ENCODE data around the gene PRPF38A. TPM values are rescaled to one million over a fixed set of nuclear protein-coding genes. Genes with fewer than 3 reads are reported as not detected.

The PRPF38A gene
- total RNA-seq, 6 donors from 2014 or later = 2.7 to 39.6 (median 16.3) TPM

- H3K36me3 ChIP-seq = no peaks in the 10 kb centered on the region
- TF ChIP-seq POLR2A (IDR thresholded peaks at IDR 0.05) (no peak), POLR2AphosphoS5 (IDR thresholded peaks at IDR 0.05) (no peak), EP300 (IDR thresholded peaks at IDR 0.05) (no peak), CTCF (IDR thresholded peaks at IDR 0.05) (no peak)
- H3K4me3 ChIP-seq = no peak overlapping the region
- H3K4me1 ChIP-seq = peaks cover 7 to 12% (median 8%) of the 10 kb centered on the region in 4 donors
- no peaks in the 10 kb centered on the region for H3K27me3 ChIP-seq
- H3K27ac ChIP-seq = no peak overlapping the region
- ATAC-seq (ENCODE audit: low FRiP score in 2 of 2) (no peak), DNase-seq (no peak)
- H3K9me3 ChIP-seq = no peaks in the 10 kb centered on the region
- WGBS, 2 donors = 94 to 96% methylated on average over 3 of the region's 3 CpGs
Observed at GRCh38 chr1:52399629-52400028, 4.8 kb upstream of the PRPF38A start.

GRCh38 chr1:52400131-52400530 lies 4.3 kb upstream of the PRPF38A start:
- H3K27ac ChIP-seq = no peak overlapping the region
- 96 to 100% methylated on average over 6 of the region's 6 CpGs for WGBS, 2 donors
- no peak for DNase-seq
- peaks cover 7 to 14% (median 10%) of the 10 kb centered on the region in 4 donors for H3K4me1 ChIP-seq
- no peak overlapping the region for H3K4me3 ChIP-seq
- H3K36me3 ChIP-seq = no peaks in the 10 kb centered on the region
- ATAC-seq (ENCODE audit: low FRiP score in 2 of 2) = no peak
- H3K27me3 ChIP-seq = no peaks in the 10 kb centered on the region
- no peak for TF ChIP-seq POLR2AphosphoS5 (IDR thresholded peaks at IDR 0.05)
- TF ChIP-seq CTCF (IDR thresholded peaks at IDR 0.05) = no peak
- no peak for TF ChIP-seq POLR2A (IDR thresholded peaks at IDR 0.05)
- no peak for TF ChIP-seq EP300 (IDR thresholded peaks at IDR 0.05)
- no peaks in the 10 kb centered on the region for H3K9me3 ChIP-seq

GRCh38 chr1:52402860-52403240 lies 1.6 kb upstream of the PRPF38A start:
- no peaks in the 10 kb centered on the region for H3K27me3 ChIP-seq
- ATAC-seq (ENCODE audit: low FRiP score in 2 of 2) = no peak
- WGBS, 2 donors = 65 to 67% methylated on average over 3 of the region's 3 CpGs
- no peak overlapping the region for H3K27ac ChIP-seq
- peaks cover 20 to 27% (median 26%) of the 10 kb centered on the region in 4 donors for H3K4me1 ChIP-seq
- H3K9me3 ChIP-seq = no peaks in the 10 kb centered on the region
- H3K4me3 ChIP-seq = no peak overlapping the region
- DNase-seq = no peak
- H3K36me3 ChIP-seq = peaks cover 0 to 21% (median 4%) of the 10 kb centered on the region in 4 donors
- no peak for TF ChIP-seq POLR2AphosphoS5 (IDR thresholded peaks at IDR 0.05)
- no peak for TF ChIP-seq EP300 (IDR thresholded peaks at IDR 0.05)
- no peak for TF ChIP-seq POLR2A (IDR thresholded peaks at IDR 0.05)
- no peak for TF ChIP-seq CTCF (IDR thresholded peaks at IDR 0.05)

GRCh38 chr1:52403566-52404115 lies 761 bp upstream of the PRPF38A start:
- DNase-seq = peak in 1 of 2 donors; percentile 25
- TF ChIP-seq POLR2AphosphoS5 (IDR thresholded peaks at IDR 0.05) (no peak), POLR2A (IDR thresholded peaks at IDR 0.05) (no peak), CTCF (IDR thresholded peaks at IDR 0.05) (no peak), EP300 (IDR thresholded peaks at IDR 0.05) (no peak)
- H3K27ac ChIP-seq = peak overlapping the region; percentile 86 to 96 (median 90)
- H3K4me1 ChIP-seq = peaks cover 20 to 27% (median 26%) of the 10 kb centered on the region in 4 donors
- H3K27me3 ChIP-seq = no peaks in the 10 kb centered on the region
- WGBS, 2 donors = 1% methylated on average over 16 of the region's 16 CpGs
- peak; percentile 52 to 65 for ATAC-seq (ENCODE audit: low FRiP score in 2 of 2)
- H3K4me3 ChIP-seq = peak overlapping the region; percentile 68 to 84 (median 82)
- H3K36me3 ChIP-seq = peaks cover 4 to 29% (median 11%) of the 10 kb centered on the region in 4 donors
- H3K9me3 ChIP-seq = no peaks in the 10 kb centered on the region

GRCh38 chr1:52404975-52405338 lies 555 bp downstream of the PRPF38A start:
- Histone ChIP-seq H3K27ac (peak overlapping the region; percentile 86 to 96 (median 90)), H3K9me3 (no peaks in the 10 kb centered on the region), H3K36me3 (peaks cover 12 to 42% (median 22%) of the 10 kb centered on the region in 4 donors), H3K4me1 (peaks cover 20 to 27% (median 26%) of the 10 kb centered on the region in 4 donors), H3K27me3 (no peaks in the 10 kb centered on the region), H3K4me3 (peak overlapping the region; percentile 68 to 84 (median 82))
- DNase-seq (no peak), ATAC-seq (ENCODE audit: low FRiP score in 2 of 2) (no peak)
- WGBS, 2 donors = 4% methylated on average over 7 to 8 of the region's 8 CpGs
- TF ChIP-seq EP300 (IDR thresholded peaks at IDR 0.05) = no peak
- TF ChIP-seq CTCF (IDR thresholded peaks at IDR 0.05) = no peak
- TF ChIP-seq POLR2AphosphoS5 (IDR thresholded peaks at IDR 0.05) = no peak
- no peak for TF ChIP-seq POLR2A (IDR thresholded peaks at IDR 0.05)

Data from upper lobe of left lung (tissue), 6 donors.